IMR-90 (cell line): ENCODE data around the gene TP53I11. TPM values are rescaled to one million over a fixed set of nuclear protein-coding genes. Genes with fewer than 3 reads are reported as not detected.

Source experiments
- ATAC-seq: fragments of 200-7000 bp; cut with Tn5 transposase; 2 replicates; pipeline ENCODE4 v1.9.1; 2020; ENCODE audit warnings: low read depth, mild to moderate bottlenecking, moderate library complexity
- BruUV-seq: library from RNA; stranded (reverse); fragments of 400-500 nt; replicated peaks from 2 replicates; lab custom pipeline; 2021; lab: Mats Ljungman, UMichigan
- CTCF ChIA-PET: fragments of 300-600 bp; formaldehyde crosslinking; extraction: SDS; loops from one replicate; lab custom pipeline; 2021; ENCODE audit warnings: antibody characterized with exemption; lab: Yijun Ruan, JAX
- POLR2A ChIA-PET: fragments of 300-600 bp; sonication (Branson Sonifier 250); formaldehyde crosslinking; loops from one replicate; lab custom pipeline; 2022; ENCODE audit warnings: antibody characterized with exemption; ENCODE audit not compliant: unreplicated experiment; lab: Charles Lee
- DNase-seq: peaks from one replicate; pipeline ENCODE4 v3.0.0; 2013
- H2AFZ ChIP-seq: replicated peaks from 2 replicates; pipeline ENCODE3; 2013; ENCODE audit warnings: low read length, mild to moderate bottlenecking; ENCODE audit not compliant: poor library complexity
- H2AK5ac ChIP-seq: 2 replicates; pipeline ENCODE4 v1.6.1; 2013; ENCODE audit warnings: low read depth, low read length, inconsistent platforms
- H2AK9ac ChIP-seq: replicated peaks from 2 replicates; pipeline ENCODE3; 2013; ENCODE audit warnings: mild to moderate bottlenecking, low read depth, low read length, moderate library complexity; ENCODE audit not compliant: poor library complexity
- H2BK120ac ChIP-seq: 2 replicates; pipeline ENCODE4 v1.6.1; 2013; ENCODE audit warnings: low read depth, low read length, inconsistent platforms
- H2BK15ac ChIP-seq: 3 replicates; pipeline ENCODE4 v1.6.1; 2013; ENCODE audit warnings: low read depth, low read length, inconsistent platforms
- H2BK20ac ChIP-seq: 2 replicates; pipeline ENCODE4 v1.6.1; 2013; ENCODE audit warnings: low read depth, mild to moderate bottlenecking, inconsistent platforms, low read length, moderate library complexity
- H2BK5ac ChIP-seq: 2 replicates; pipeline ENCODE4 v1.6.1; 2013; ENCODE audit warnings: mild to moderate bottlenecking, low read depth, low read length, inconsistent platforms; ENCODE audit not compliant: poor library complexity, severe bottlenecking
- H3K14ac ChIP-seq: replicated peaks from 2 replicates; pipeline ENCODE4 v1.6.1; 2013; ENCODE audit warnings: low read depth, low read length, inconsistent platforms
- H3K18ac ChIP-seq: 2 replicates; pipeline ENCODE4 v1.6.1; 2013; ENCODE audit warnings: low read depth, low read length, control low read depth
- H3K23ac ChIP-seq: 2 replicates; pipeline ENCODE4 v1.6.1; 2013; ENCODE audit warnings: low read depth, low read length, inconsistent platforms
- H3K27ac ChIP-seq: 2 replicates; pipeline ENCODE4 v1.5.1; 2013; ENCODE audit warnings: mild to moderate bottlenecking, control low read depth, low read length; ENCODE audit not compliant: insufficient read depth
- H3K27me3 ChIP-seq: 2 replicates; pipeline ENCODE4 v1.6.1; 2013; ENCODE audit warnings: low read length; ENCODE audit not compliant: control insufficient read depth, insufficient read depth
- H3K36me3 ChIP-seq: 2 replicates; pipeline ENCODE4 v1.6.1; 2013; ENCODE audit warnings: low read length, mixed read lengths; ENCODE audit not compliant: control insufficient read depth, insufficient read depth
- H3K4ac ChIP-seq: 2 replicates; pipeline ENCODE4 v1.6.1; 2013; ENCODE audit warnings: low read depth, low read length, inconsistent platforms
- H3K4me1 ChIP-seq: 2 replicates; pipeline ENCODE4 v1.6.1; 2013; ENCODE audit warnings: low read length, mixed read lengths; ENCODE audit not compliant: control insufficient read depth, insufficient read depth
- H3K4me2 ChIP-seq: 2 replicates; pipeline ENCODE4 v1.6.1; 2013; ENCODE audit warnings: low read depth, mild to moderate bottlenecking, control low read depth, low read length, moderate library complexity
- H3K4me3 ChIP-seq: 2 replicates; pipeline ENCODE4 v1.5.1; 2013; ENCODE audit warnings: low read depth, mild to moderate bottlenecking, control low read depth, low read length, moderate library complexity; ENCODE audit not compliant: insufficient read depth
- H3K56ac ChIP-seq: 2 replicates; pipeline ENCODE4 v1.6.1; 2013; ENCODE audit warnings: low read length, inconsistent platforms; ENCODE audit not compliant: insufficient read depth; ENCODE audit errors: extremely low read depth
- H3K79me1 ChIP-seq, 2 experiments: 2 replicates each; pipeline ENCODE4 v1.6.1; 2013; ENCODE audit warnings: low read length in 2 of 2, inconsistent platforms in 1 of 2, low read depth in 1 of 2
- H3K9ac ChIP-seq: 2 replicates; pipeline ENCODE4 v1.6.1; 2013; ENCODE audit warnings: low read depth, low read length, control low read depth
- H3K9me1 ChIP-seq: 2 replicates; pipeline ENCODE4 v1.6.1; 2013; ENCODE audit warnings: low read length, inconsistent platforms; ENCODE audit not compliant: insufficient read depth
- H3K9me3 ChIP-seq: 2 replicates; pipeline ENCODE4 v1.6.1; 2013; ENCODE audit warnings: low read length; ENCODE audit not compliant: control insufficient read depth, insufficient read depth
- H4K20me1 ChIP-seq: 2 replicates; pipeline ENCODE4 v1.6.1; 2013; ENCODE audit warnings: low read length, inconsistent platforms; ENCODE audit not compliant: insufficient read depth
- H4K5ac ChIP-seq: 2 replicates; pipeline ENCODE4 v1.6.1; 2013; ENCODE audit warnings: mild to moderate bottlenecking, low read depth, low read length, control low read depth
- H4K8ac ChIP-seq, 2 experiments: 2 replicates each; pipeline ENCODE4 v1.6.1; 2013; ENCODE audit warnings: low read depth in 2 of 2, low read length in 2 of 2, control low read depth in 1 of 2, inconsistent platforms in 1 of 2
- H4K91ac ChIP-seq: 2 replicates; pipeline ENCODE4 v1.6.1; 2013; ENCODE audit warnings: low read depth, low read length, inconsistent platforms; ENCODE audit not compliant: insufficient read depth
- BHLHE40 ChIP-seq: fragments of 150-350 bp; IDR thresholded peaks from 2 replicates; pipeline ENCODE4 v1.6.1; 2016; ENCODE audit warnings: mild to moderate bottlenecking, low read depth, low read length
- CEBPB ChIP-seq: IDR thresholded peaks from 2 replicates; pipeline ENCODE4 v1.6.1; 2012; ENCODE audit warnings: low read depth, low read length, improper control_type of control experiment
- CHD1 ChIP-seq: IDR thresholded peaks from 2 replicates; pipeline ENCODE4 v1.6.1; 2012; ENCODE audit warnings: low read depth, low read length, improper control_type of control experiment
- CTCF ChIP-seq: conservative IDR thresholded peaks from 2 replicates; pipeline ENCODE4 v1.5.1; 2012; ENCODE audit warnings: mild to moderate bottlenecking, low read depth, low read length, improper control_type of control experiment
- ELK1 ChIP-seq: fragments of 150-350 bp; IDR thresholded peaks from 2 replicates; pipeline ENCODE4 v1.6.1; 2016; ENCODE audit warnings: low read depth, mild to moderate bottlenecking, low read length, moderate library complexity, borderline replicate concordance
- FOS ChIP-seq: fragments of 150-350 bp; IDR thresholded peaks from 2 replicates; pipeline ENCODE4 v1.6.1; 2016; ENCODE audit warnings: low read depth, low read length
- MAFK ChIP-seq: IDR thresholded peaks from 2 replicates; pipeline ENCODE4 v1.6.1; 2012; ENCODE audit warnings: low read depth, low read length, improper control_type of control experiment
- MAZ ChIP-seq: IDR thresholded peaks from 2 replicates; pipeline ENCODE4 v1.6.1; 2012; ENCODE audit warnings: low read depth, mild to moderate bottlenecking, low read length, improper control_type of control experiment, moderate library complexity, borderline replicate concordance
- MXI1 ChIP-seq: IDR thresholded peaks from 2 replicates; pipeline ENCODE4 v1.6.1; 2012; ENCODE audit warnings: low read depth, mild to moderate bottlenecking, low read length, moderate library complexity, borderline replicate concordance
- NFE2L2 ChIP-seq: fragments of 150-350 bp; IDR thresholded peaks from 2 replicates; pipeline ENCODE4 v1.6.1; 2016; ENCODE audit warnings: low read depth, mild to moderate bottlenecking, low read length
- POLR2A ChIP-seq: IDR thresholded peaks from 2 replicates; pipeline ENCODE4 v1.6.1; 2012; ENCODE audit warnings: mild to moderate bottlenecking, low read depth, low read length
- RAD21 ChIP-seq: IDR thresholded peaks from 2 replicates; pipeline ENCODE4 v1.6.1; 2012; ENCODE audit warnings: low read length, improper control_type of control experiment
- RCOR1 ChIP-seq: IDR thresholded peaks from 2 replicates; pipeline ENCODE4 v1.6.1; 2012; ENCODE audit warnings: mild to moderate bottlenecking, low read length, improper control_type of control experiment; ENCODE audit not compliant: insufficient replicate concordance
- RFX5 ChIP-seq: IDR thresholded peaks from 2 replicates; pipeline ENCODE4 v1.8.0; 2012; ENCODE audit warnings: low read depth, mild to moderate bottlenecking, low read length, moderate library complexity
- SMC3 ChIP-seq: fragments of 150-350 bp; IDR thresholded peaks from 2 replicates; pipeline ENCODE4 v1.6.1; 2016; ENCODE audit warnings: low read depth, mild to moderate bottlenecking, antibody characterized with exemption, low read length, moderate library complexity
- USF2 ChIP-seq: fragments of 150-350 bp; IDR thresholded peaks from 2 replicates; pipeline ENCODE4 v1.6.1; 2017; ENCODE audit warnings: mild to moderate bottlenecking, antibody characterized with exemption, low read length, low read depth
- WGBS, 2 experiments: methylation state at CpG; one replicate each; pipeline versions ENCODE4 v1.1.5 to v1.1.7; 2013; ENCODE audit warnings: missing lambda C conversion rate in 2 of 2; ENCODE audit not compliant: insufficient read length in 1 of 2; ENCODE audit errors: extremely low coverage in 2 of 2; 5-methylcytosine and 5-hydroxymethylcytosine counted together
- dilution Hi-C: fragments of 300-500 bp; cut with HindIII; formaldehyde crosslinking; loops from one replicate; pipeline ENCODE4 v1.14.3; 2018; ENCODE audit warnings: low sequenced_read_pairs; ENCODE audit not compliant: unreplicated experiment
- in situ Hi-C: fragments of 300-500 bp; cut with MboI; formaldehyde crosslinking; loops from 3 replicates; pipeline ENCODE4 v1.14.3; 2019; ENCODE audit warnings: low sequenced_read_pairs, inconsistent platforms, mixed read lengths
- intact Hi-C: fragments of 100-400 bp; cut with micrococcal nuclease; formaldehyde crosslinking; loops from 2 replicates; pipeline ENCODE4 v1.10.0; 2022
- polyA plus RNA-seq, 3 experiments: library from polyadenylated mRNA; depleted of rRNA; stranded (reverse); fragments of >200 nt; gene quantifications; 2 replicates each; pipeline ENCODE4 v1.2.3, GENCODE V29; 2012; ENCODE audit warnings: low replicate concordance in 1 of 3
- total RNA-seq: library from RNA; depleted of rRNA; stranded (reverse); fragments of >200 nt; gene quantifications from 2 replicates; pipeline ENCODE4 v1.2.3, GENCODE V29; 2012

The TP53I11 gene
- total and polyA plus RNA-seq, 2 of the 4 experiments (the other 2 are of a cell fraction), result 3.9 to 22.0 TPM

GRCh38 chr11:44999068-44999467 lies 48.4 kb upstream of the TP53I11 start:
- Histone ChIP-seq H2AK9ac (no peak overlapping the region), H2BK15ac (no peak overlapping the region), H3K79me1 (no peaks in the 10 kb centered on the region), H2BK120ac (no peak overlapping the region), H2BK20ac (no peak overlapping the region), H3K56ac (no peak overlapping the region), H3K36me3 (no peaks in the 10 kb centered on the region), H4K5ac (no peak overlapping the region), H3K27me3 (peaks cover 36% of the 10 kb centered on the region), H3K9me1 (no peaks in the 10 kb centered on the region), H3K27ac (no peak overlapping the region), H4K91ac (no peak overlapping the region), H3K18ac (no peak overlapping the region), H2AFZ (no peak overlapping the region), H3K23ac (no peak overlapping the region), H2BK5ac (no peak overlapping the region), H3K4me2 (no peak overlapping the region), H2AK5ac (no peak overlapping the region), H3K4ac (no peak overlapping the region), H3K4me1 (no peaks in the 10 kb centered on the region), H4K20me1 (no peaks in the 10 kb centered on the region), H3K9me3 (no peaks in the 10 kb centered on the region), H3K4me3 (no peak overlapping the region), H3K14ac (no peak overlapping the region), H4K8ac (no peak overlapping the region), H3K9ac (no peak overlapping the region)
- no CpG with 5 or more reads among the region's 2 CpGs for WGBS, 2 experiments
- dilution Hi-C loops, result no loop called here
- DNase-seq (no peak), ATAC-seq (no peak)
- no peak for TF ChIP-seq MAFK
- no peak for TF ChIP-seq CEBPB
- TF ChIP-seq BHLHE40, result no peak
- TF ChIP-seq CTCF, result no peak
- no peak for TF ChIP-seq USF2
- TF ChIP-seq NFE2L2, result no peak
- TF ChIP-seq RCOR1, result no peak
- TF ChIP-seq MAZ, result no peak
- TF ChIP-seq POLR2A, result no peak
- no peak for TF ChIP-seq MXI1
- no peak for TF ChIP-seq SMC3
- TF ChIP-seq CHD1, result no peak
- no peak for TF ChIP-seq RFX5
- no peak for TF ChIP-seq RAD21
- no peak for TF ChIP-seq FOS
- no peak for TF ChIP-seq ELK1
- in situ Hi-C loops, result no loop called here
- ChIA-PET POLR2A (no interaction called here), CTCF (interaction anchor here (0.6 kb wide), 1 partner anchor 764 kb away, joined by 3 read pairs; no protein-coding TSS in a partner anchor)
- BruUV-seq, result no TSS peak
- intact Hi-C loops, result loop anchor here (2.0 kb wide), 1 partner anchor 50 kb away; no protein-coding TSS in a partner anchor
